NCI-H526 (cell line): Measurements from ENCODE around the gene ILKAP.

Experiments used
- DNase-seq, 2 experiments: peaks; one replicate each; lab custom pipeline; 2025; lab: John Stamatoyannopoulos, UW

Gene ILKAP

DNA sequence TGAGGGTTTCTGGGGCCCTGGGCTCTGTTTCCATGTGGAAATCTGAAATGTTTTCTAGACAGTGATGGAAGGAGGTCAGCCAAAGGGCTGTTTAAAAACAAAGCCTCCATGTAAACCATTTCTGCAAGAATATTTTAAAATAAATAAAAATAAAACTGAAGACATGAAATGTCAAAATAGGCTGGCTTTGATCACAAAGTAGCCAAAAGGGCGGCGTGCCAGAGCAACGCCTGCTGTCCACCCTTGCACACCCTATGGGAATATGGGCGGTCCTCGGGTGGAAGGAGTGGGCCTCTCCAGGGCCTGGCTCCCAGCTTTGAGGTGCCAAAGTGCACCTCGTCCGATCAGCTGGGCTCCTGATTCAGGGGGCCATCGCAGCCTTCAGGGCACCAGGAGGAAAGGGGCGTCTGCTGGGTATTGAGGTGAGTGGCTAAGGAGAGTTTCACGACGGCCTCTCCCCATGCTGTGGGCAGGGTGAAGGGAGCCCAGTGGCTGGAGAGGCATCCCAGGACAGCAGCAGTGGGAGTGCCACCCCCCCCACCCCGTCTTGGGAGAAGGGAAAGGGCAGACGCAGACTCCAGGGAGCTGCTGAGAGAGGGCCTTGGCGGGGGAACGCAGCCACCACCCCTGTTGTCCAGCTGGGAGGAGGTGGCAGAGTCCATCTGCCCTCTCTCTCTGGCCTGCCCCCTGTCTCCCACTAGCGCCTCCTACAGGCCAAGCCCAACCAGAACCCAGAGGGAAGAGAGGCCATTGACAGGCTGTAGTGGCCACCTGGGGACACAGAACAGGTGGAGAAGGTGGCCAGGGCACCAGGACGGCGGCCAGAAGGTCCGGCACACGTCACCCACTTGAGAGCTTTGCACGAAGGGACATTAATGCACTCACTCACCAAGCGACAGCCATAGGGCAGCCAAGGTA is 50.5 kb downstream of the ILKAP start:
- no peak for DNase-seq

DNA sequence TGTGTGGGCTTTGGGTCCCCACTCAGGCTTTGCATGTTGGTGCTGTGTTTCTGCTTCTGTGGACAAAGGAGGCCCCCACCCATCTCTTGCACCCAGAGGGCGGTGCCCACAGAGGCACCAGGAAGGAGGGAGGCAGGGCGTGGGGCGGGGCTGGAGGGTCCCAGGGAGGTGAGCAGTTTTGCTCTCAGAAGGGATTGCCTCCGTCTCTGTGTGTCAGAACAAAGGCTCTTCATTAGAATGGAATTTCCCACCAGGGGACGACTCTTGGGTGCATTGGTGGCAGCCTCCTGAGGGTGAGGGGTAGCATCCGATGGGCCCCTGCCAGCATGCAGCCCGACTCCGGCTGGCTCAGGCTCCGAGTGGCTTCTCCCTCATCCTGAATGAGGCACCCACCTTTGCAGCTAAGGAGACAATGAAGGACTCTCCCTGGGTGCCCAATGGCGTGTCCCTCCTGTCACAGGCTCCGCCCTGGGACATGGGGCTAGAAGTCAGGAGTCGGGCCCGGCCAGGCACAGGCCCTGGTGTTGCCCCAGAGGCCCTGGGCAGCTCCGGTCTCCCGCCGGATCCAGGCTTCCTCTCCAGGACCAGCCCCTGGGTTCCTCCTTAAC is 51.8 kb downstream of the ILKAP start:
- no peak for DNase-seq

DNA sequence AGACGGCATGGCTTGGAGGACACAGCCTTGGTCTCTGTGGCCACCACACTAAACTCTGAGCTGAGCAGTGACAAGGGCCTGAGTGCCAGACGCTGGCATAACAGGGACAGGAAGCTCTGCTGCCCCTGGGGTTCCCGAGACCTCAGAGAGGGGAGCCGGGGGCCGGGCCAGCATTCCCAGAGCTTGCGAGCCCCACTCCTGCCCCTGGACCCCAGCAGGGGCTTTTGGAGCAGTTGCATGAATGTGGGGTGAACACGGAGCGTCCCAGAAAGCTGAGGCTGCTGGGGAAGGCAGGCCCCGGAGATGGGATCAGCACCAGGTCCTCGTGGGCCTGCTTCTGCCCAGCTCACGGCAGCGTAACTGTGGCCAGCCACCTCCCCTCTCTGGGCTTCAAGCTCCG is 52.3 kb downstream of the ILKAP start:
- no peak for DNase-seq

DNA sequence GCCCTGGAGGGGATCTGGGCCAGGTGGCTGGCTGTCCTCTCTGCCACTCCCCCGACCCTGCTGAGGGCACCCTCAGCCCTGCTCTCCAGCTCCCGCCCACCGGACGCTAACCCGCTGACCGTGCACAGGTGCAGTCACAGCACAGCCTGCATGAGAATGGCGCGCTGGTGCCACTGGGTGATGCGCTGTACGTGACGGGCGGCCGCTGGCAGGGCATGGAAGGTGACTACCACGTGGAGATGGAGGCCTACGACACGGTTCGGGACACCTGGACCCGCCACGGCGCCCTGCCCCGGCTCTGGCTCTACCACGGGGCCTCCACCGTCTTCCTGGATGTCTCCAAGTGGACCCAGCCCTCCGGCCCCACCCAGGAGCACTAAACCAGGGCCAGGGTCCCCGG is 52.8 kb downstream of the ILKAP start:
- no peak for DNase-seq

DNA sequence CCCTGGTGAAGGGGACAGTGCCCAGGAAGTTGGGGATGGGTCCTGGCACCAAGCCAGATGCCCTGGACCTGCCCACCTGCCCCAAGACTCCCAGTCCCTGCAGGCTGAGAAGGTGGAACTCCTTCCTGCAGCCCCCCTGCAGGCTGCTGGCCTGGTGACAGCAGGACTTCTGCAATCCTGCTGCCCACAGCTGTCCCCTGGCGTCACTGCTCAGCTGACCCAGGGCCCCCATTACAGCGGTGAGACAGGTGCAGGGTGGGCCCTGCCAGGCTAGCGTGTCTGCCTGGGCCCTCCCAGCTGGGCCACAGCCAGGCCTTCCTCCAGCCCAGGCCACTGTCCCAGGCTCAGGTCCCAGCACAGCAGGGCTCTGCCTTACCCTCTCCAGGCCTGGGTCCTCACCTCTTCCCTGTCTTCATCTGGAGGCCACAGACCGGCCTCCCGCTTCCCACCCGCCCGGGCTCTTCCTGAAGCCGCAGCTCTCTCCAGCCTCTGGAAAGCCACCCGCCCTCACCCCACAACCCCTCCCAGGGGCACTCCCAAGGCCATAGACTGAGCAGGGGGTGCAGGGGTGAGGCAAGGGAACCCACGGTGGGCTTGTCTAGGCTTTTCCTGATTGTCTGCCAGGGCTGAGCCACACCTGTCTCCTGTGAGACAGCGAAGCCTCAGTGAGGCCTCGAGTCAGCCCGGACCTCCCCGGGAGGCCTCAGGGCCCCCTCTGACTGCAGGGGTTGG is 53.5 kb downstream of the ILKAP start:
- no peak for DNase-seq

DNA sequence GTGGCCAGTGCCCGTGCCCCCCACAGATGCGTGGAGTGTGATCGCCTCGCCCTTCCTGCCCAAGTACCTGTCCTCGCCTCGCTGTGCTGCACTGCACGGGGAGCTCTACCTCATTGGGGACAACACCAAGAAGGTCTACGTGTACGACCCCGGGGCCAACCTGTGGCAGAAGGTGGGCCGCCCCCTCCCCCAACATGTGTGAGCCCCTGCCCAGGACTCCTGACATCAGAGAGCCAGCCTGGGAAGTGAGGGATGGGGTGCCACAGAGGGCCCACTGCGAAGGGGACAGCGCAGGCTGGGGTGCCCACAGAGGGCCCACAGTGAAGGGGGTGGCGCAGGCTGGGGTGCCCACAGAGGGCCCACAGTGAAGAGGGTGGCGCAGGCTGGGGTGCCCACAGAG is 54.5 kb downstream of the ILKAP start:
- DNase-seq, result no peak

DNA sequence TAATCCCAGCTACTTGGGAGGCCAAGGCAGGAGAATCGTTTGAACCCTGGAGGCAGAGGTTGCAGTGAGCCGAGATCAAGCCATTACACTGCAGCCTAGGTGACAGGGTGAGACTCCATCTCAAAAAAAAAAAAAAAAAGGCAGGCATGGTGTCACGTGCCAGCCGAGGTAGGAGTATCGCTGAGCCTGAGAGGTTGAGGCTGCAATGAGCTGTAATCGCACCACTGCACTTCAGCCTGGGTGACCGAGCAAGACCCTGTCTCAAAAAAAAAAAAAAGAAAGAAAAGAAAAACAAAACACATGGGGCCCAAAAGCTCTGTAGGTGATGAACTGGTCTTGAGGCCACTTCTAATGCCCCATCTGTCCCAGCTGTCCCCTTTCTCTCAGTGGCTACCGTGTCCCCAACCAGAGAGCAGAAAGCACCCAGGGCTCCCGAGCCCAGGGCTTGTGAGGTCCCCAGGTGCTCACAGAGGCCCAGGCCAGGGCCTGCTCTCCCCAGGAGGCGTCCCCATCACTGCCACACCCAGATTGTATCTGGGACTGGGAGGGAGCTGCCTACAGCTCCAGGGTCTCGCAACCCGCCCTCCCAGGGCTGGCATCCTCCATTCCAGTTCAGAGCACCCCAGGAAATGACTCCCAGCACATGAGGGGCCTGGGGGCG is 56.5 kb downstream of the ILKAP start:
- DNase-seq, result no peak

DNA sequence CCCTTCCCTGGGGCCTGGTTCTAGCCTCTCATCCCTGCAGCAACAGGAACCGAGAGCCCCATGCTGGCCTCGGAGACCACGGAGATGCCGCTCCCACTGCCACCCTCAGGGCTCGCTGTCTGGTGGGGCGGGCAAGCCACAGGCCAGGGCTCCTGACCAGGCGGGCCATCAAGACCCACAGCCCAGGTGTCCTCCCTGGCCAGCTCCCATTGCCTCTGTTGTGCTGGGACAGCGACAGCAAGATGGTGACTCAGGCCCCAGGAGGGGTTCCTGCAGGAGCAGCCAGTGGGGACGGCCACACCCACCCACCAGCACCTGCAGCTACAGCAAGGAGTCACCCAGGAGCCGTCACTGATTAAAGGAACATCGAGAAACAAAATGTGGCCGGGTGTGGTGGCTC is 57.6 kb downstream of the ILKAP start:
- DNase-seq, result no peak

DNA sequence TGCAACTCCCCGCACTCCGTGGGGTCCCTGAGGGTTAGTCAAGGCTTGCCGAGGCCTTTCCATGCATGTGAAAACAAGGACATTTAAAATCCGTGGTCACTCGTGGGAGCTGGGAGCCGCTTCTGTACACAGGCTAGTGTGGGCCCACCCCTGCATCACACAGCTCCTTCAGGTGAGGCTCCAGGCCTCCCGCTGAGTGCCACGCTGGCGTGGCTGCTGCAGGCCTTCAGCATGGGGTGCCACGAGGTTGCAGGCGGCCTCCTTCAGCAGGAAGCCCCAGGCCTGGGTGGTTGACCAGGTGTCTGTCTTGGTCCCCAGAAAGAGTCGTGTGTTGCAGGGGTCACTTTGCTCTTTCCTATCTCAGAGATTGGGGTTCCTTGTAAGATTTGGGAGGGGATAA is 58.4 kb downstream of the ILKAP start:
- DNase-seq, result no peak

DNA sequence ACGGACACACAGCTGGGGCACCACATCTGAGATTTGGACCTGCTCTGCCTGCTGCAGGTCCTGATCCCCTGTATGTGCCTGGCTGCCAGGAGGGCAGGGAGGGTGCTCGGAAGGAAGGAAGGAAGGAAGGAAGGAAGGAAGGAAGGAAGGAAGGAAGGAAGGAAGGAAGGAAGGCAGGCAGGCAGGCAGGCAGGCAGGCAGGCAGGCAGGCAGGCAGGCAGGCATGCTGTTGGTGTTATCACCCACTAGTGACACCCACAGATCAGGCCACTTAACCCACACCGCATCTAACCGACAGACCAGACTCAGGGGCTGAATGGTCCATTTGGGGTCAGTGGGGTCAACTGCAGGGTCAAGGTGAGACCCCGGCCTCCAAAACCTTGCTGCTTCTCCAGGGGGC is 59.2 kb downstream of the ILKAP start:
- no peak for DNase-seq

DNA sequence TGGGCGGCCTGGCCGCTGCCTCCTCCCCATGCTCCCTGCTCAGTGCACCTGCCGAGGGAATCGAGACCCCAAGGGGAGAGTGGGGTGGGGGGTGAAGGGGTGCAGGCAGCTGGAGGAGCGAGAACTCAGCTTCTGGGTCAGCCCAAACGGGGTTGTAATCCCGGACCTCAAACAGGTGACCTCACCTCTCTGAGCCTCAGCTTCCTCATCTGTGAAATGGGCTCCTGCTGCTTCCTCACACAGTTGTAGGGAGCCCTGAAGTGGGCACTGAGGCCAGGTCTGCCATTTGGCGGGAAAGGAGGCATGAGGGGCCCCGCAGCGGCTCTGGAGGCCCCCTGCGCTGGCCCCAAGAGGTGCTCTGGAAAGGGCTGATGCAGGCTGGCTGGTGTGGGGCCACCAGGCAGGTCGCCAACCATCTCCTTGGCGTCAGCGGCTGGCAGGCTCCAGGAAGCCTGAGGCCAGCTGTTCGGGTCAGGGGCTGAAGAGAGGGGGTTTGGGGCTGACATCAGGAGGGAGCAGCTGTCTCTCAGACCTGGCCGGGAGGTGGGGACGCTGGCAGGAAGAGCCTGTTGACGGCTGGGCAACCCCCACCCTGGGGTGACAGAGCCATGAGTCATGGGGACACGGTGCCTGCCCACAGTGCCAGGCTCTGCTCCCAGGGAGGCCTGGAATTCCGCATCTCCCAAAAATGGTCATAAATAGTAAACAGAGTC is 60.1 kb downstream of the ILKAP start:
- no peak for DNase-seq

DNA sequence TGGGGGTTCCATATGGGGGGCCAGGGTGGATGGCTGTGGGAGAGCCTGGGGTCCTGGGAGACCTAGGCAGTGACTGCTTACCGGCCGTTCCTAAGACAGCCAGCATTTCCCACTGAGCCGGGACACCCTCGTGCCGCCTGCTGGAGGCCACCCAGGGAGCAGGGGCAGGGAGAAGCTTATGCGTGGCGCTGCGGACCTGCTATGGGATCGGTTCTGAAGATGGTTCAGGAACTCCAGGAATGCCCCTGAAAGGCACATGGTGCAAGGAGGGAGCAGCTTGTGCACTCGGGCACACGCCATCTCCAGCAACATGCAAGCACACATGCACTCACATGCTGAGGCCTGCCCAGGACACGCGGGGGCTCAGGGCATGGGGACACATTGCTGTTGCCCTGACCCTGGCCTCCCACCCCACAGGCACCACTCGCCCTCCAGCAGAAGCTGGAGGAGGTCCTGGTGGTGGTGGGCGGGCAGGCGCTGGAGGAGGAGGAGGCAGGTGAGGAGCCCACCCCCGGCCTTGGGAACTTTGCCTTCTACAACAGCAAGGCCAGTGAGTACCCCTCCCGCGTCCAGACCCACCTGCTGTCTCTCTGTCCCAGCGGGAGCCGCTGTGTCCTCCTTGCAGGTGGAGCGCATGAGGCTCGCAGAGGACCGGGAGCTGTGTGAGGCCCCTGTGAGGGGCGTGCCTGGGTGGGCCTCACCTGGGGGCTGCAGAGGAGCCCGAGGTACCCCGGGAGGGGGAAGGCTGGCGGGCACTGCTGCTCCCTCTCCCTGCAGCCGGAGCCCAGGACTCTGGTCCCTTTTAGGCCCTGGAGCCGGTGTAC is 60.9 kb downstream of the ILKAP start:
- DNase-seq, result no peak

DNA sequence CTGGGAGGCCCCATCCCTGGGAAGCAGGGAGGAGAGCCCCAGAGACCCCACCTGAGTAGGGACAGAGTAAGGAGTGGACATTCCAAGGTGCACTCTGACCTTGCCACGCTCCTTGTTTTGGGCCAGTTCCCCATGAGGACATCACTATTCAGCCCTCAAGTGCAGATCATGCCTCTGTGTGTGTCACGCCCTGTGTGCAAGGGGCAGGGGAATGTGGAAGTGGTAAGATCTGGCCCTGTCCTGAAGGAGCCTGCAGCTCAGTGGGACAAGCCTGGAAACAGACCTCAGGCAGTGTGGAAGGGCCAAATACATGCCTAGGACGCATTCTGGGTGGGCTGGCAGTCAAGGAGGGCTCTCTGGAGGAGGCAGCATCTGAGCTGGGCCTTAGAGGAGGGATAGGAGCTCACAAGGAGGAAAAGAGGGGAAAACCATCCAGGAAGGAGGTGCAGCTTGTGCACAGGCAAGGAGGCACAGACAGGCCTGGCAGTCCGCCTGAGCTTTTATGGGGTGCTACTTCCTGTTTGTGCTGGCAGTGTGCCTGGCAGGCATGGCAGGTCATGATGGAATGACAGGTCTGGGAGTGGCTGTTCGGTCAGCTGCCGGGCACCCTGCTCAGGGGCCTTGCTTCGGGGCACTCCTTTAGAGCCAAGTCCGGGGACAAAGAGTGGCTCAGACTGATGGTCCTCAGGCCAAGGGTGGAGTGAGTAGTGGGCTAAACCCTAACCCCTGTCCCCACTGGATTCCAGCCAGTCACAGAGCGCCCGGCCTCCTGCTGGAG is 61.8 kb downstream of the ILKAP start:
- no peak for DNase-seq

DNA sequence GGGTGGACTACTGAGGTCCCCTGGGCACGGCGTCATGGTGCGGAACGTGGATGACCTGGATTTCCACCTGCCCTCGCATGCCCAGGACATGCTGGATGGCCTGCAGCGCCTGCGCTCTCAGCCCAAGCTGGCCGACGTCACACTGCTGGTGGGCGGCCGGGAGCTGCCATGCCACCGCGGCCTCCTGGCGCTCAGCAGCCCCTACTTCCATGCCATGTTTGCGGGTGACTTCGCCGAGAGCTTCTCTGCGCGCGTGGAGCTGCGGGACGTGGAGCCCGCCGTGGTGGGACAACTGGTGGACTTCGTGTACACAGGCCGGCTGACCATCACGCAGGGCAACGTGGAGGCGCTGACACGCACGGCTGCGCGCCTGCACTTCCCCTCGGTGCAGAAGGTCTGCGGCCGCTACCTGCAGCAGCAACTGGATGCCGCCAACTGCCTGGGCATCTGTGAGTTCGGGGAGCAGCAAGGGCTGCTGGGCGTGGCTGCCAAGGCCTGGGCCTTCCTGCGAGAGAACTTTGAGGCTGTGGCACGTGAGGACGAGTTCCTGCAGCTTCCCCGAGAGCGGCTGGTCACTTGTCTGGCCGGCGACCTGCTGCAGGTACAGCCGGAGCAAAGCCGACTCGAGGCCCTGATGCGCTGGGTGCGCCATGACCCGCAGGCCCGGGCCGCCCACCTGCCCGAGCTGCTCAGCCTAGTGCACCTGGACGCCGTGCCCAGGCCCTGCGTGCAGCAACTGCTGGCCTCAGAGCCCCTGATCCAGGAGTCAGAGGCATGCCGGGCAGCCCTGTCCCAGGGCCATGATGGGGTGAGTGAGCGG is 62.6 kb downstream of the ILKAP start:
- no peak for DNase-seq

DNA sequence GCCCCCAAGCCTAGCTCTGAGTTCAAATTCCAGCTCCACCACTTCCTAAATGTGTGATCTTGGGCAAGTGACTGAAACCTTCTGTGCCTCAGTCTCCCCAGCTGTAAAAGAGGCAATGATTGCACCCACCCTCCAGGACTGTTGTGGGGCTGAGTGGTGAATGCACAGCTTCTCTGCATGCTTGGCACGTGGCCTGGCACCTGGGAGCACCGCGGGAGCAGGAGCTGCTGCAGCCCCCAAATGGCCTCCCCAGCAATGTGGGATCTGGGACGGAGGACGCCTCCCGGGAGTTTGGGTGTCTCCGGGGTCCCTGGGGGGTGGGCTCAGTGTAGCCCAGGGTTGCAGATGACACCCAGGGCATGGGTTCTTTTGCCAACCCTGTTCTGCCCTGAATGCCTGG is 63.5 kb downstream of the ILKAP start:
- no peak for DNase-seq

DNA sequence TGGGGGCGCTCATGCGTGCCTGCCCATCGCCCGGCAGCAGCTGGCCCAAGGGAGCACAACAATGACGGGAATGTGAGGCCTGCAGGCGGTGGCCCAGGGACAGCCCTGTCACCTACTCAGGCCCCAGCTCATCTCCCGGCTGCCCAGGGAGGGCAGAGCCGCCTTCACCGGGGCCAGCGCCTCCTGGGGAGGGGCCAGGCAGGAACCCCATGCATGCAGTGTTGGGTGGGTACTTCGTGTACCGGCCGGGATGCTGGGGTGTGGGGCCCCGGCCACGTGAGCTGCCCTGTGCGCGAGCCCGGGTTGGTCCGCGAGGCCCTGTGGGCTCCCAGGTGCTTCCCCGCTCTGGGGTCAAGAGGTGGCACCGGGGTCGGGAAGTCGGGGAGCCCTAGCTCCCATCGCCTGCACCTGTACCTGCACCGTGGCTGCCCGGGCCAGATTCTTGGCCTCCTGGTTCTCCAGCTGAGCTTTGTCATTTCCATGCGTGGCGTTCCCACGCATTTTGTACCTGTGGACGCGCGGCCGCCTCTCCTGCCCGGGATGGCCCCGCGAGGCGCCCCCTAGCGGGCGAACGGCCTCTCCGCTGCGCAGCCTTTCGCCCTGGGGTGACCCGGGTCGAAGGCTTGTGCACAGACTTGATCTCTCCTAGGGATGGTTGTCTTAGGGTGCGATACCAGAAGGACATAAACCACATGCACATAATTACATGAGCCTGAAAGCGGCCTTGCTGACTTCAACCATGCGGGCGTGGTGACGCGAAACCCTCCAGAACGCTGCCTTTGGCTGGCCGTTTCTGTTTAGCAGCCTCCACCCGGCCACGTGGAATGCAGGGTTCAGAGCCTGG is 64.1 kb downstream of the ILKAP start:
- no peak for DNase-seq

DNA sequence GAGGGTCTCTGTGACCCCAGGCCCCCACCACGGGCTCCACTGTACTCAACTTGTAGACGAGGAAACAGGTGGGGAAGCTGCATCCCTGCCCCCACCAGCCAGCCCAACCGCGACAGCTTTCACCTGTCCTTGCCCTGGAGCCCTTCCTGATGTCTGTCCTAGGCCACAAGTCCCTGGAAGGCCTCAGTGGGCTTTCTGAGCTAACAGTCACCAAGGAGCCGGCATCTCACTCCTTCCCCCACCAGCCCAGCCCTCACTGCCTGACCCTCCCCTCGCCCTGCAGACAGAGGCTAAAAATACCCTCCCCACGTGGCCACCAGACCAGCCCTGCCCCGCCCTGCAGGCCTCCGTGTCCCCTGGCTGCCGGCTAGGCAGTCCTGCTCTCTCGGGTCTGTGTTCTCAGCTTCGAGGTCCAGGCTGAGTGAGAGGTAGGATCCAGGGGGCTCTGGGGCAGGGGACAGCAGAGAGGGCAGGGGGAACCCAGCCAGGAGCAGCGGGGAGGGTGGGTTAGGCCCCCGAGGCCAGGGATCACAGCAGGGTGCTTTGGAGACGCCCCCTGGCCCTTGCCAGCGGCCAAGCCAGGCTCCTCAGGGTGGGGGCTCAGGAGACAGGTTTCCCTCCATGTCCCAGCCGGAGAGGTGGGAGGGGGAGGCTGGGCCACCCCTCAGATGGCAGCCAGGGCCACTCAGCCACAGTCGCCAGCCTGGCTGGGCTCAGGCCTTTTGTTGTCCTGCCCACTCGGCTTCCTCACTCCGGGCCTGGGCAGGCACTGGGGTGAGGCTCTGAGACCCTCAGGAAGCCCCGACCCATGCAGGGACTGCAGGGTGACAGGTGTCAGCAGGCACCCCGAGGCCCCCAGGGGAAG is 64.9 kb downstream of the ILKAP start, which contains the start of gene KLHL30:
Gene KLHL30, plus strand, starts transcription at position 338 of the 865 bp plus-strand sequence. CDS start 2,087 bp downstream, outside the sequence.
- peak in 1 of 2 experiments; percentile 46 for DNase-seq
